Measurements from ENCODE around the gene LPAR5. TPM values are rescaled to one million over a fixed set of nuclear protein-coding genes. Genes with fewer than 3 reads are reported as not detected.

The LPAR5 gene
- polyA plus RNA-seq, 12 donors: 0.77 to 16.4 (median 1.3) TPM; not detected in 1

Other genes starting within 250 kb of the LPAR5 start
- gene CD27, start 191.0 kb downstream of the LPAR5 start, polyA plus RNA-seq (ENCODE audit: insufficient read length in 12 of 12): 1 to 10 TPM in 4 of 12 donors, under 1 TPM in 5, not detected in 3; 0.54 to 3.3 (median 0.96) TPM
- gene TAPBPL, start 183.9 kb downstream of the LPAR5 start, polyA plus RNA-seq (ENCODE audit: insufficient read length in 12 of 12): 10 to 100 TPM in 2 of 12 donors, 1 to 10 TPM in 8, not detected in 2; 5.0 to 15.8 (median 8.7) TPM
- gene VAMP1, start 165.3 kb downstream of the LPAR5 start, polyA plus RNA-seq (ENCODE audit: insufficient read length in 12 of 12): 10 to 100 TPM in 6 of 12 donors, 1 to 10 TPM in 5, not detected in 1; 6.9 to 25.7 (median 11.9) TPM
- gene MRPL51, start 142.7 kb downstream of the LPAR5 start, polyA plus RNA-seq (ENCODE audit: insufficient read length in 12 of 12): 100 to 1,000 TPM in 11 of 12 donors, not detected in 1; 104 to 178 (median 131) TPM
- 10 to 100 TPM in 11 of 12 donors, not detected in 1; 28.7 to 53.7 (median 41.5) TPM for gene NCAPD2, start 141.9 kb downstream of the LPAR5 start, polyA plus RNA-seq (ENCODE audit: insufficient read length in 12 of 12)
- gene GAPDH, start 101.4 kb downstream of the LPAR5 start, polyA plus RNA-seq (ENCODE audit: insufficient read length in 12 of 12): 1,000 to 10,000 TPM in 11 of 12 donors, 100 to 1,000 TPM in 1; 984 to 5,913 (median 3,885) TPM
- gene IFFO1, start 79.9 kb downstream of the LPAR5 start, polyA plus RNA-seq (ENCODE audit: insufficient read length in 12 of 12): 10 to 100 TPM in 11 of 12 donors, not detected in 1; 20.7 to 43.6 (median 28.0) TPM
- gene NOP2, start 67.7 kb downstream of the LPAR5 start, polyA plus RNA-seq (ENCODE audit: insufficient read length in 12 of 12): 10 to 100 TPM in 11 of 12 donors, not detected in 1; 14.9 to 44.6 (median 21.7) TPM
- gene CHD4, start 28.6 kb downstream of the LPAR5 start, polyA plus RNA-seq (ENCODE audit: insufficient read length in 12 of 12): 100 to 1,000 TPM; 131 to 406 (median 159) TPM
- 1 to 10 TPM in 10 of 12 donors, not detected in 2; 1.4 to 5.3 (median 2.7) TPM for gene ACRBP, start 11.5 kb upstream of the LPAR5 start, polyA plus RNA-seq (ENCODE audit: insufficient read length in 12 of 12)
- gene ING4, start 27.2 kb upstream of the LPAR5 start, polyA plus RNA-seq (ENCODE audit: insufficient read length in 12 of 12): 100 to 1,000 TPM in 1 of 12 donors, 10 to 100 TPM in 10, not detected in 1; 45.1 to 100 (median 52.8) TPM
- gene ZNF384, start 53.4 kb upstream of the LPAR5 start, polyA plus RNA-seq (ENCODE audit: insufficient read length in 12 of 12): 10 to 100 TPM in 11 of 12 donors, not detected in 1; 41.4 to 79.9 (median 48.8) TPM
- gene PIANP, start 64.9 kb upstream of the LPAR5 start, polyA plus RNA-seq (ENCODE audit: insufficient read length in 12 of 12): 10 to 100 TPM in 2 of 12 donors, 1 to 10 TPM in 9, not detected in 1; 2.7 to 31.7 (median 4.5) TPM
- gene COPS7A, start 88.1 kb upstream of the LPAR5 start, polyA plus RNA-seq (ENCODE audit: insufficient read length in 12 of 12): 10 to 100 TPM in 11 of 12 donors, not detected in 1; 46.9 to 69.7 (median 61.2) TPM
- gene MLF2, start 117.2 kb upstream of the LPAR5 start, polyA plus RNA-seq (ENCODE audit: insufficient read length in 12 of 12): 100 to 1,000 TPM; 110 to 600 (median 130) TPM
- 1,000 to 10,000 TPM in 1 of 12 donors, 100 to 1,000 TPM in 11; 262 to 3,438 (median 337) TPM for gene PTMS, start 130.4 kb upstream of the LPAR5 start, polyA plus RNA-seq (ENCODE audit: insufficient read length in 12 of 12)
- 1 to 10 TPM in 2 of 12 donors, under 1 TPM in 8, not detected in 2; 0.16 to 1.4 (median 0.60) TPM for gene LAG3, start 136.6 kb upstream of the LPAR5 start, polyA plus RNA-seq (ENCODE audit: insufficient read length in 12 of 12)
- gene CD4, start 153.6 kb upstream of the LPAR5 start, polyA plus RNA-seq (ENCODE audit: insufficient read length in 12 of 12): 10 to 100 TPM in 3 of 12 donors, 1 to 10 TPM in 8, not detected in 1; 4.8 to 16.1 (median 6.6) TPM
- gene GPR162, start 185.9 kb upstream of the LPAR5 start, polyA plus RNA-seq (ENCODE audit: insufficient read length in 12 of 12): 10 to 100 TPM in 11 of 12 donors, not detected in 1; 11.1 to 18.6 (median 16.0) TPM
- gene P3H3, start 192.4 kb upstream of the LPAR5 start, polyA plus RNA-seq (ENCODE audit: insufficient read length in 12 of 12): 10 to 100 TPM in 11 of 12 donors, not detected in 1; 29.9 to 56.8 (median 36.3) TPM
- 10 to 100 TPM in 11 of 12 donors, not detected in 1; 14.0 to 40.6 (median 24.2) TPM for gene GNB3, start 205.0 kb upstream of the LPAR5 start, polyA plus RNA-seq (ENCODE audit: insufficient read length in 12 of 12)
- 10 to 100 TPM in 11 of 12 donors, not detected in 1; 11.5 to 31.8 (median 20.5) TPM for gene CDCA3, start 215.3 kb upstream of the LPAR5 start, polyA plus RNA-seq (ENCODE audit: insufficient read length in 12 of 12)
- 10 to 100 TPM in 11 of 12 donors, not detected in 1; 46.8 to 77.4 (median 59.6) TPM for gene USP5, start 216.2 kb upstream of the LPAR5 start, polyA plus RNA-seq (ENCODE audit: insufficient read length in 12 of 12)
- 1,000 to 10,000 TPM in 4 of 12 donors, 100 to 1,000 TPM in 7, not detected in 1; 520 to 1,204 (median 950) TPM for gene TPI1, start 231.6 kb upstream of the LPAR5 start, polyA plus RNA-seq (ENCODE audit: insufficient read length in 12 of 12)
- gene SPSB2, start 237.3 kb upstream of the LPAR5 start, polyA plus RNA-seq (ENCODE audit: insufficient read length in 12 of 12): 1 to 10 TPM in 11 of 12 donors, not detected in 1; 3.0 to 9.9 (median 4.6) TPM

Measured in muscle of arm (tissue), 12 donors.